GM19395 (cell line): ENCODE results near the gene PEX5.
"Not testable (repeated sequence)": the region's sequence is repeated elsewhere in the genome, so short reads cannot be mapped to it uniquely, and the experiment has no call there.

Experiments
- ATAC-seq: cut with Tn5 transposase; IDR thresholded peaks from one replicate; pipeline ENCODE4 v1.9.1; 2021; ENCODE audit warnings: mild to moderate bottlenecking, moderate library complexity; ENCODE audit not compliant: unreplicated experiment

The PEX5 gene

GRCh38 chr12:7158781-7159609 is 30.5 kb upstream of the PEX5 start:
- no peak for ATAC-seq

GRCh38 chr12:7160183-7160582 is 29.3 kb upstream of the PEX5 start:
- no peak for ATAC-seq

GRCh38 chr12:7161327-7161726 is 28.2 kb upstream of the PEX5 start:
- no peak for ATAC-seq

GRCh38 chr12:7161811-7162210 is 27.7 kb upstream of the PEX5 start:
- no peak for ATAC-seq

GRCh38 chr12:7162691-7163114 is 26.8 kb upstream of the PEX5 start:
- ATAC-seq = no peak

- no peak for ATAC-seq
Measured at GRCh38 chr12:7169951-7170350, 19.5 kb upstream of the PEX5 start.

- ATAC-seq = no peak
Measured at GRCh38 chr12:7171854-7172253, 17.6 kb upstream of the PEX5 start.

GRCh38 chr12:7175493-7175892 is 14.0 kb upstream of the PEX5 start:
- ATAC-seq = no peak

- no peak for ATAC-seq
Measured at GRCh38 chr12:7176595-7176994, 12.9 kb upstream of the PEX5 start.

- ATAC-seq = no peak
Measured at GRCh38 chr12:7178481-7178880, 11.0 kb upstream of the PEX5 start.

- ATAC-seq = no peak
Measured at GRCh38 chr12:7180685-7181084, 8.8 kb upstream of the PEX5 start.

GRCh38 chr12:7186058-7186457 is 3.4 kb upstream of the PEX5 start:
- ATAC-seq = not testable (repeated sequence)

- peak; percentile 49 for ATAC-seq
Measured at GRCh38 chr12:7188562-7189397, 706 bp upstream of the PEX5 start.

- ATAC-seq = no peak
Measured at GRCh38 chr12:7190268-7191055, 976 bp downstream of the PEX5 start.

- ATAC-seq = no peak
Measured at GRCh38 chr12:7193674-7194073, 4.2 kb downstream of the PEX5 start.

GRCh38 chr12:7197841-7198240 is 8.4 kb downstream of the PEX5 start:
- no peak for ATAC-seq

- no peak for ATAC-seq
Measured at GRCh38 chr12:7203109-7203508, 13.6 kb downstream of the PEX5 start.

- ATAC-seq = no peak
Measured at GRCh38 chr12:7205091-7205490, 15.6 kb downstream of the PEX5 start.

- no peak for ATAC-seq
Measured at GRCh38 chr12:7206691-7207090, 17.2 kb downstream of the PEX5 start.

- no peak for ATAC-seq
Measured at GRCh38 chr12:7207866-7208625, 18.6 kb downstream of the PEX5 start.

GRCh38 chr12:7209958-7210357 is 20.5 kb downstream of the PEX5 start:
- ATAC-seq = no peak
